ENCODE results near the gene SMURF1. TPM values are rescaled to one million over a fixed set of nuclear protein-coding genes. Genes with fewer than 3 reads are reported as not detected.

SMURF1 gene
- total RNA-seq (10 to 100 TPM in 1 of 4 donors, 1 to 10 TPM in 3; 9.2 to 14.7 (median 9.7) TPM), polyA plus RNA-seq (4.5 TPM)
- long read RNA-seq, donor 1, full-length matches to known transcripts = 7 of 20 reads
- long read RNA-seq, donor 1, partial matches to known transcripts = 7 of 20 reads
- long read RNA-seq, donor 1, other reads (novel, unspliced or antisense) = 6 of 20 reads
- long read RNA-seq, donor 2, partial matches to known transcripts = 1 of 6 reads
- long read RNA-seq, donor 2, other reads (novel, unspliced or antisense) = 5 of 6 reads
- long read RNA-seq, donor 3, full-length matches to known transcripts = 1 of 18 reads
- long read RNA-seq, donor 3, partial matches to known transcripts = 2 of 18 reads
- long read RNA-seq, donor 3, other reads (novel, unspliced or antisense) = 15 of 18 reads
- long read RNA-seq, donor 4, full-length matches to known transcripts = 3 of 7 reads
- long read RNA-seq, donor 4, partial matches to known transcripts = 2 of 7 reads
- long read RNA-seq, donor 4, other reads (novel, unspliced or antisense) = 2 of 7 reads

- Histone ChIP-seq H3K27me3 (ENCODE audit: control insufficient read depth, insufficient read depth) (no peaks in the 10 kb centered on the region), H3K9me3 (ENCODE audit: control insufficient read depth, low read length) (no peaks in the 10 kb centered on the region), H3K4me3 (ENCODE audit: low read length) (peak within 1 kb of the TSS; percentile 100), H3K27ac (ENCODE audit: low read length) (peak within 1 kb of the TSS; percentile 99), H3K4me1 (ENCODE audit: control insufficient read depth, insufficient read depth, low read length) (peaks cover 5% of the 10 kb centered on the region)
- peak; percentile 68 to 90 (median 90) for DNase-seq
- intact Hi-C loops (cut with DNase I) = loop anchor here in 2 of 4 donors (10.0 kb wide), 1 partner anchor 99 kb away; no protein-coding TSS in a partner anchor
- peak; percentile 65 to 74 for ATAC-seq
- WGBS = under 1% methylated on average over 93 of the region's 94 CpGs
Observed at GRCh38 chr7:99143853-99144672, at the start of gene SMURF1. SMURF1 (minus strand) TSS chr7:99144108; CDS start chr7:99143780, 328 bp downstream.

- 93% methylated on average over 5 of the region's 5 CpGs for WGBS
- Histone ChIP-seq H3K4me1 (ENCODE audit: control insufficient read depth, insufficient read depth, low read length) (no peaks in the 10 kb centered on the region), H3K4me3 (ENCODE audit: low read length) (no peak overlapping the region), H3K27ac (ENCODE audit: low read length) (no peak overlapping the region), H3K27me3 (ENCODE audit: control insufficient read depth, insufficient read depth) (no peaks in the 10 kb centered on the region), H3K9me3 (ENCODE audit: control insufficient read depth, low read length) (no peaks in the 10 kb centered on the region)
- intact Hi-C loops (cut with DNase I) = no loop called here
- ATAC-seq (no peak), DNase-seq (no peak)
Observed at GRCh38 chr7:99191869-99192596, 48.1 kb upstream of the SMURF1 start.

GRCh38 chr7:99190359-99191009 is 46.6 kb upstream of the SMURF1 start:
- H3K4me3 ChIP-seq (ENCODE audit: low read length) = no peak overlapping the region
- DNase-seq (no peak), ATAC-seq (no peak)
- no peaks in the 10 kb centered on the region for H3K27me3 ChIP-seq (ENCODE audit: control insufficient read depth, insufficient read depth)
- no peaks in the 10 kb centered on the region for H3K9me3 ChIP-seq (ENCODE audit: control insufficient read depth, low read length)
- 54% methylated on average over 7 of the region's 7 CpGs for WGBS
- intact Hi-C loops (cut with DNase I) = no loop called here
- H3K4me1 ChIP-seq (ENCODE audit: control insufficient read depth, insufficient read depth, low read length) = no peaks in the 10 kb centered on the region
- H3K27ac ChIP-seq (ENCODE audit: low read length) = no peak overlapping the region

GRCh38 chr7:99189222-99189621 is 45.3 kb upstream of the SMURF1 start:
- Histone ChIP-seq H3K4me3 (ENCODE audit: low read length) (no peak overlapping the region), H3K27ac (ENCODE audit: low read length) (no peak overlapping the region), H3K27me3 (ENCODE audit: control insufficient read depth, insufficient read depth) (no peaks in the 10 kb centered on the region), H3K9me3 (ENCODE audit: control insufficient read depth, low read length) (no peaks in the 10 kb centered on the region), H3K4me1 (ENCODE audit: control insufficient read depth, insufficient read depth, low read length) (no peaks in the 10 kb centered on the region)
- 93% methylated on average over 1 of the region's 1 CpG for WGBS
- ATAC-seq = no peak
- DNase-seq = no peak
- intact Hi-C loops (cut with DNase I) = no loop called here

DNA sequence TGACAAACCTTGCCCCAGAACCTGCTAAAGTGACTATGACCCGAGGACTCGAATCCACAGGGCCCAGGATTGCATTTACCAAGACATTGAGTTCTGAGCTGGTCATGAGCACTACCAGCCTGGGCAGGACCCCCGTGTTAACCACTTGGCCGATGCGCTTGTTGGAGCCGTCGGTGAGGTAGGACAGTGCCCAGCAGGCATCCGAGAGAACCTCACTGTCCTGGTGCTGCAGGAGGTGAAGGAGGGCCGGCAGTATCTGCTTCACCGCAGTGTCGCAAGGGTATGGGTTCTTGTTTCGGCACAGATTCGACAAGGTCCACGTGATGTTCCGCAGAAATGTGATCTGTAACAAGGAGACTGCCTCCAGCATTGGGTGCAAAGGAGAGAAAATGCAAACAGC is 44.3 kb upstream of the SMURF1 start:
- ATAC-seq = no peak
- 93% methylated on average over 15 of the region's 15 CpGs for WGBS

GRCh38 chr7:99184532-99185218 is 40.8 kb upstream of the SMURF1 start:
- Histone ChIP-seq H3K27me3 (ENCODE audit: control insufficient read depth, insufficient read depth) (no peaks in the 10 kb centered on the region), H3K4me3 (ENCODE audit: low read length) (no peak overlapping the region), H3K27ac (ENCODE audit: low read length) (no peak overlapping the region), H3K9me3 (ENCODE audit: control insufficient read depth, low read length) (no peaks in the 10 kb centered on the region), H3K4me1 (ENCODE audit: control insufficient read depth, insufficient read depth, low read length) (no peaks in the 10 kb centered on the region)
- DNase-seq (no peak), ATAC-seq (no peak)
- intact Hi-C loops (cut with DNase I) = no loop called here
- WGBS = 68% methylated on average over 15 of the region's 15 CpGs

More for the DNA sequence above, 44.3 kb upstream of the SMURF1 start:
- Histone ChIP-seq H3K4me3 (ENCODE audit: low read length) (no peak overlapping the region), H3K4me1 (ENCODE audit: control insufficient read depth, insufficient read depth, low read length) (no peaks in the 10 kb centered on the region), H3K27ac (ENCODE audit: low read length) (no peak overlapping the region), H3K9me3 (ENCODE audit: control insufficient read depth, low read length) (no peaks in the 10 kb centered on the region), H3K27me3 (ENCODE audit: control insufficient read depth, insufficient read depth) (no peaks in the 10 kb centered on the region)
- DNase-seq = no peak
- intact Hi-C loops (cut with DNase I) = no loop called here

DNA sequence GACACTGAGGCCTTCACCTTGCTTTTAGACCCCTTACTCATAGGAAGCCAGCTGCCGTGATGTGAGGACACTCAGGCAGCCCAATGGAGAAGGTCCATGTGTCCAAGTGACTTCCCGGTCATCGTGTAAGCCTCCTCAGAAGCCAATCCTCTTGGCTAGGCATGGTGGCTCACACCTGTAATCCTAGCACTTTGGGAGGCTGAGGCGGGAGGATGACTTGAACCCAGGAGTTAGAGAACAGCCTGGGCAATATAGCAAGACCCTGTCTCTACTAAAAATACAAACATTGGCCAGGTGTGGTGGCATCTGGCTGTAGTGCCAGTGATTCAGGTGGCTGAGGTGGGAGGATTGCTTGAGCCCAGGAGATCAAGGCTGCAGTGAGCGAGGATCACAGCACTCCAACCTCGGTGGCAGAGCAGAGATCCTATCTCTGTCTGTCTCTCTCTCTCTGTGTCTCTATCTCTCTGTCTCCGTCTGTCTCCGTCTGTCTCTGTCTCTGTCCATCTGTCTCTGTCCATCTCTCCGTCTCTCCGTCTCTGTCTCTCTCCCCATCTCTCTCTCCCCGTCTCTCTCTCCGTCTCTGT is 36.3 kb upstream of the SMURF1 start:
- WGBS = 84% methylated on average over 12 of the region's 12 CpGs
- H3K9me3 ChIP-seq (ENCODE audit: control insufficient read depth, low read length) = no peaks in the 10 kb centered on the region
- no peak overlapping the region for H3K4me3 ChIP-seq (ENCODE audit: low read length)
- H3K27ac ChIP-seq (ENCODE audit: low read length) = no peak overlapping the region
- no peaks in the 10 kb centered on the region for H3K27me3 ChIP-seq (ENCODE audit: control insufficient read depth, insufficient read depth)
- intact Hi-C loops (cut with DNase I) = no loop called here
- ATAC-seq (no peak), DNase-seq (no peak)
- H3K4me1 ChIP-seq (ENCODE audit: control insufficient read depth, insufficient read depth, low read length) = no peaks in the 10 kb centered on the region

DNA sequence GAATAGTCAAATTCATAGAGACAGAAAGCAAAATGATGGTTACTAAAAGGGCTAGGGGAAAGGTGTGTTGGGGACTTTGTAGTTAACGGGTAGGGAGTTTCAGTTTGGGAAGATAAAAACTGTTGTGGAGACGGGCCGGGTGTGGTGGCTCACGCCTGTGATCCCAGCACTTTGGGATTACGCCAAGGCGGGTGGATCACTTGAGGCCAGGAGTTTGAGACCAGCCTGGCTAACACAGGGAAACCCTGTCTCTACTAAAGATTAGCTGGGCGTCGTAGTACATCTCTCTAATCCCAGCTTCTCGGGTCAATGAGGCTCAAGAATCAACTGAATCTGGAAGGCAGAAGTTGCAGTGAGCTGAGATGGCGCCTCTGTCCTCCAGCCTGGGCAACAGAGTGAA is 33.3 kb upstream of the SMURF1 start:
- no peaks in the 10 kb centered on the region for H3K9me3 ChIP-seq (ENCODE audit: control insufficient read depth, low read length)
- no peaks in the 10 kb centered on the region for H3K4me1 ChIP-seq (ENCODE audit: control insufficient read depth, insufficient read depth, low read length)
- H3K27me3 ChIP-seq (ENCODE audit: control insufficient read depth, insufficient read depth) = no peaks in the 10 kb centered on the region
- intact Hi-C loops (cut with DNase I) = no loop called here
- H3K27ac ChIP-seq (ENCODE audit: low read length) = no peak overlapping the region
- 80% methylated on average over 10 of the region's 10 CpGs for WGBS
- ATAC-seq = no peak
- no peak overlapping the region for H3K4me3 ChIP-seq (ENCODE audit: low read length)
- no peak for DNase-seq

GRCh38 chr7:99173787-99174186 is 29.9 kb upstream of the SMURF1 start:
- no peak for DNase-seq
- no peak overlapping the region for H3K4me3 ChIP-seq (ENCODE audit: low read length)
- no peaks in the 10 kb centered on the region for H3K4me1 ChIP-seq (ENCODE audit: control insufficient read depth, insufficient read depth, low read length)
- no peaks in the 10 kb centered on the region for H3K9me3 ChIP-seq (ENCODE audit: control insufficient read depth, low read length)
- ATAC-seq = no peak
- no peaks in the 10 kb centered on the region for H3K27me3 ChIP-seq (ENCODE audit: control insufficient read depth, insufficient read depth)
- H3K27ac ChIP-seq (ENCODE audit: low read length) = no peak overlapping the region
- intact Hi-C loops (cut with DNase I) = no loop called here
- 87% methylated on average over 6 of the region's 6 CpGs for WGBS

- Histone ChIP-seq H3K27ac (ENCODE audit: low read length) (no peak overlapping the region), H3K4me1 (ENCODE audit: control insufficient read depth, insufficient read depth, low read length) (no peaks in the 10 kb centered on the region), H3K4me3 (ENCODE audit: low read length) (no peak overlapping the region), H3K27me3 (ENCODE audit: control insufficient read depth, insufficient read depth) (no peaks in the 10 kb centered on the region), H3K9me3 (ENCODE audit: control insufficient read depth, low read length) (no peaks in the 10 kb centered on the region)
- ATAC-seq (no peak), DNase-seq (no peak)
- intact Hi-C loops (cut with DNase I) = no loop called here
- 61% methylated on average over 4 of the region's 4 CpGs for WGBS
Observed at GRCh38 chr7:99171731-99172130, 27.8 kb upstream of the SMURF1 start.

Measured in right cardiac atrium (tissue), 5 donors.